A549 (cell line): Measurements from ENCODE around the gene TMEM87B. TPM values are rescaled to one million over a fixed set of nuclear protein-coding genes. Genes with fewer than 3 reads are reported as not detected.

Source experiments
- ATAC-seq, 2 experiments: fragments of 200-7000 bp in 1 of 2; fragments of >200 bp in 1 of 2; cut with Nextera tagmentation in 1 of 2; cut with Tn5 transposase in 1 of 2; 3 replicates each; pipeline versions ENCODE4 v1.8.0 to v1.9.1; 2018 to 2020; ENCODE audit warnings: mild to moderate bottlenecking in 1 of 2, moderate library complexity in 1 of 2
- CTCF ChIA-PET: fragments of 300-600 bp; sonication (Branson Sonifier 250); formaldehyde crosslinking; extraction: SDS; loops from one replicate; lab custom pipeline; 2021; ENCODE audit warnings: antibody characterized with exemption, inconsistent platforms; lab: Yijun Ruan, JAX
- POLR2A ChIA-PET: fragments of 350-600 bp; formaldehyde crosslinking; extraction: SDS; loops from one replicate; lab custom pipeline; 2021; ENCODE audit warnings: antibody characterized with exemption, inconsistent platforms; lab: Yijun Ruan, JAX
- DNase-seq, 2 experiments: peaks; one replicate each; pipeline versions ENCODE4 v3.0.0 to v3.0.0-alpha.2; 2011 to 2016; ENCODE audit warnings: low read depth in 1 of 2, low spot score in 1 of 2
- FAIRE-seq: peaks from 2 replicates; lab custom pipeline; 2011; peaks lifted over from hg19 to GRCh38; lab: Jason Lieb, UNC
- H3K27ac ChIP-seq, 2 experiments: fragments of >200 bp; sonication (Bioruptor Twin); formaldehyde crosslinking; 3 replicates each; pipeline ENCODE4 v1.5.1; 2016 to 2017
- H3K4me1 ChIP-seq: fragments of >200 bp; sonication (Bioruptor Twin); formaldehyde crosslinking; 3 replicates; pipeline ENCODE4 v1.6.1; 2016
- H3K4me2 ChIP-seq: fragments of >200 bp; sonication (Bioruptor Twin); formaldehyde crosslinking; 3 replicates; pipeline ENCODE4 v1.6.1; 2016
- H3K4me3 ChIP-seq: fragments of >200 bp; sonication (Bioruptor Twin); formaldehyde crosslinking; 3 replicates; pipeline ENCODE4 v1.5.1; 2016
- H3K9me3 ChIP-seq: fragments of >200 bp; sonication (Bioruptor Twin); formaldehyde crosslinking; 3 replicates; pipeline ENCODE4 v1.6.1; 2016
- BHLHE40 ChIP-seq: IDR thresholded peaks from 2 replicates; pipeline ENCODE4 v1.6.1; 2012; ENCODE audit warnings: low read depth, low read length, inconsistent platforms
- CBX2 ChIP-seq: fragments of 200-600 bp; sonication (generic); IDR thresholded peaks from 2 replicates; pipeline ENCODE4 v1.6.1; 2016; ENCODE audit warnings: low read depth, mild to moderate bottlenecking, borderline replicate concordance
- E2F6 ChIP-seq: IDR thresholded peaks from 2 replicates; pipeline ENCODE4 v1.6.1; 2012; ENCODE audit warnings: low read depth, borderline replicate concordance
- EP300 ChIP-seq, 2 experiments: fragments of >200 bp; sonication (Bioruptor Twin); formaldehyde crosslinking; IDR thresholded peaks; 2 replicates in 1 of 2; 3 replicates in 1 of 2; pipeline ENCODE4 v1.6.1; 2016 to 2017
- FOSL2 ChIP-seq, 2 experiments: fragments of 450-650 bp in 1 of 2; fragments of >200 bp in 1 of 2; sonication (Bioruptor Twin) in 1 of 2; formaldehyde crosslinking; IDR thresholded peaks; 2 replicates each; pipeline versions ENCODE4 v1.5.0 to v1.6.1; 2016 to 2020; ENCODE audit warnings: mild to moderate bottlenecking in 1 of 2, moderate library complexity in 1 of 2
- HDAC2 ChIP-seq: fragments of 200-600 bp; sonication (generic); IDR thresholded peaks from 2 replicates; pipeline ENCODE4 v1.6.1; 2016
- JUN ChIP-seq, 2 experiments: fragments of >200 bp; sonication (Bioruptor Twin); formaldehyde crosslinking; IDR thresholded peaks; 2 replicates in 1 of 2; 3 replicates in 1 of 2; pipeline ENCODE4 v1.6.1; 2016 to 2017
- JUNB ChIP-seq: fragments of >200 bp; sonication (Bioruptor Twin); formaldehyde crosslinking; IDR thresholded peaks from 2 replicates; pipeline ENCODE4 v1.6.1; 2016
- MAX ChIP-seq: IDR thresholded peaks from 2 replicates; pipeline ENCODE4 v1.6.1; 2012
- MYC ChIP-seq: IDR thresholded peaks from 2 replicates; pipeline ENCODE4 v1.6.1; 2012; ENCODE audit warnings: mild to moderate bottlenecking, inconsistent platforms, low read length, improper control_type of control experiment, borderline replicate concordance
- PBX3 ChIP-seq: IDR thresholded peaks from 2 replicates; pipeline ENCODE4 v1.6.1; 2012
- PHF8 ChIP-seq: fragments of 200-600 bp; sonication (generic); IDR thresholded peaks from 2 replicates; pipeline ENCODE4 v1.6.1; 2016; ENCODE audit warnings: low read depth, mild to moderate bottlenecking, antibody characterized with exemption, moderate library complexity, borderline replicate concordance
- POLR2A ChIP-seq: IDR thresholded peaks from 2 replicates; pipeline ENCODE4 v1.6.1; 2012; ENCODE audit warnings: mild to moderate bottlenecking, low read length
- POLR2AphosphoS2 ChIP-seq: conservative IDR thresholded peaks from 2 replicates; pipeline ENCODE4 v1.6.1; 2012; ENCODE audit warnings: low read length, improper control_type of control experiment, inconsistent platforms
- RARB ChIP-seq: fragments of 250-450 bp; sonication (Bioruptor Pico); IDR thresholded peaks from 2 replicates; pipeline ENCODE4 v1.8.0; 2021; ENCODE audit warnings: mild to moderate bottlenecking, moderate library complexity
- RCOR1 ChIP-seq: fragments of 150-350 bp; IDR thresholded peaks from 2 replicates; pipeline ENCODE4 v1.6.1; 2014; ENCODE audit warnings: antibody characterized with exemption, low read length, low read depth
- SREBF2 ChIP-seq: fragments of 450-650 bp; IDR thresholded peaks from 2 replicates; pipeline ENCODE4 v1.6.1; 2014; ENCODE audit warnings: mild to moderate bottlenecking, moderate library complexity
- TFCP2L1 ChIP-seq: fragments of 250-450 bp; sonication (Bioruptor Pico); IDR thresholded peaks from 2 replicates; pipeline ENCODE4 v1.5.0; 2021; ENCODE audit warnings: mild to moderate bottlenecking
- USF2 ChIP-seq: fragments of 450-650 bp; IDR thresholded peaks from 2 replicates; pipeline ENCODE4 v1.6.1; 2014; ENCODE audit warnings: antibody characterized with exemption
- WGBS: methylation state at CpG from one replicate; pipeline ENCODE4 v1.1.6; 2017; ENCODE audit errors: missing lambda C conversion rate; 5-methylcytosine and 5-hydroxymethylcytosine counted together
- polyA minus RNA-seq: library from RNA; depleted of rRNA, polyadenylated mRNA; stranded (reverse); fragments of >200 nt; gene quantifications from 2 replicates; pipeline ENCODE4 v1.2.3, GENCODE V29; 2011; rRNA and poly(A)+ RNA removed
- polyA plus RNA-seq, 4 experiments: library from polyadenylated mRNA; depleted of rRNA in 3 of 4; stranded (reverse); fragments of >200 nt; fragmentation: RNase III in 1 of 4; extraction: RNeasy Plus Mini Kit Qiagen cat#74134 plus additional on column Dnase treatment in 1 of 4; gene quantifications; 2 replicates in 3 of 4; 3 replicates in 1 of 4; pipeline ENCODE4 v1.2.3, GENCODE V29; 2011 to 2017

TMEM87B gene
- 18.8 and 27.0 TPM in 2 replicates for polyA plus RNA-seq (2011; rRNA removed)
- polyA plus RNA-seq (2012; cell fraction: cytosol; rRNA removed): 3.1 and 3.4 TPM in 2 replicates
- polyA plus RNA-seq (2012; cell fraction: nucleus; rRNA removed): 5.4 and 7.5 TPM in 2 replicates
- polyA plus RNA-seq (2017; fragmentation: RNase III; extraction: RNeasy Plus Mini Kit Qiagen cat#74134 plus additional on column Dnase treatment): 12.1 to 15.9 TPM (median 12.3 TPM) in 3 replicates
- polyA minus RNA-seq: 8.6 and 10.5 TPM in 2 replicates

- ChIA-PET CTCF (interaction anchor here (0.6 to 13.6 kb wide), 2 partner anchors 49 to 161 kb away, joined by 3 to 336 read pairs; partner anchors contain the start of gene MERTK), POLR2A (interaction anchor here (1.0 to 1.8 kb wide), 7 partner anchors 9 to 200 kb away, joined by 3 to 7 read pairs (median 4); partner anchors contain the start of genes MERTK and ZC3H8)
- ATAC-seq (peak; percentile 74 to 87), DNase-seq (peak; percentile 66 to 97), FAIRE-seq (no peak)
- WGBS: 0% methylated on average over 13 of the region's 90 CpGs
- peak within 1 kb of the TSS; percentile 87 for H3K4me2 ChIP-seq
- peak; percentile 59; the same call in 1 of the 2 replicates for TF ChIP-seq E2F6
- peak; percentile 73 for TF ChIP-seq PHF8
- TF ChIP-seq JUN (IDR thresholded peaks at IDR 0.05): peak in 1 of 2 experiments; percentile 51; a peak in 2 of 5 replicates
- TF ChIP-seq BHLHE40: peak; percentile 31; the same call in 1 of the 2 replicates
- no peak for TF ChIP-seq SREBF2
- TF ChIP-seq POLR2A: peak; percentile 56
- TF ChIP-seq POLR2AphosphoS2: no peak
- TF ChIP-seq MAX: peak; percentile 55
- TF ChIP-seq JUNB: no peak
- H3K27ac ChIP-seq: peak within 1 kb of the TSS; percentile 76 to 90
- H3K4me1 ChIP-seq: peaks cover 16% of the 10 kb centered on the region
- H3K4me3 ChIP-seq: peak within 1 kb of the TSS; percentile 73
- no peaks in the 10 kb centered on the region for H3K9me3 ChIP-seq
These were observed at the start of gene TMEM87B for GRCh38 chr2:112054847-112055729. TSS of gene TMEM87B (plus strand) at chr2:112055269. CDS start at chr2:112055592, 323 bp downstream.

- ChIA-PET CTCF (interaction anchor here (0.6 to 1.6 kb wide), 2 partner anchors 25 to 118 kb away, joined by 4 read pairs; no protein-coding TSS in a partner anchor), POLR2A (no interaction called here)
- Histone ChIP-seq H3K4me1 (no peaks in the 10 kb centered on the region), H3K4me2 (no peak overlapping the region), H3K4me3 (no peak overlapping the region), H3K27ac (no peak overlapping the region), H3K9me3 (no peaks in the 10 kb centered on the region)
- FAIRE-seq: no peak
- 96% methylated on average over 5 of the region's 5 CpGs for WGBS
- no peak for ATAC-seq
- no peak for DNase-seq
- TF ChIP-seq PBX3: no peak
These were observed 49.5 kb upstream of the TMEM87B start for GRCh38 chr2:112005406-112006075.

GRCh38 chr2:112006076-112006410 is 49.0 kb upstream of the TMEM87B start:
- 77% methylated on average over 4 of the region's 4 CpGs for WGBS
- ATAC-seq (no peak), DNase-seq (no peak), FAIRE-seq (no peak)
- Histone ChIP-seq H3K4me3 (no peak overlapping the region), H3K4me1 (no peaks in the 10 kb centered on the region), H3K27ac (no peak overlapping the region), H3K9me3 (no peaks in the 10 kb centered on the region), H3K4me2 (no peak overlapping the region)
- CTCF ChIA-PET: interaction anchor here (1.6 kb wide), 1 partner anchor 118 kb away, joined by 4 read pairs; no protein-coding TSS in a partner anchor
- POLR2A ChIA-PET: no interaction called here
- TF ChIP-seq FOSL2 (IDR thresholded peaks at IDR 0.05): no peak
- TF ChIP-seq FOSL2 (CRISPR knock-in tag; IDR thresholded peaks at IDR 0.05): no peak
- TF ChIP-seq RARB: no peak
- TF ChIP-seq PHF8: no peak
- TF ChIP-seq TFCP2L1 (CRISPR knock-in tag): no peak
- TF ChIP-seq EP300 (IDR thresholded peaks at IDR 0.05): no peak
- no peak for TF ChIP-seq USF2
- TF ChIP-seq MYC: no peak
- TF ChIP-seq CBX2: no peak
- TF ChIP-seq HDAC2: no peak
- TF ChIP-seq RCOR1: no peak
